ENCODE results near the gene IL17RA. TPM values are rescaled to one million over a fixed set of nuclear protein-coding genes. Genes with fewer than 3 reads are reported as not detected.

Gene IL17RA
- total and polyA plus RNA-seq, 10 donors, result 2.9 to 100 (median 43.2) TPM

DNA sequence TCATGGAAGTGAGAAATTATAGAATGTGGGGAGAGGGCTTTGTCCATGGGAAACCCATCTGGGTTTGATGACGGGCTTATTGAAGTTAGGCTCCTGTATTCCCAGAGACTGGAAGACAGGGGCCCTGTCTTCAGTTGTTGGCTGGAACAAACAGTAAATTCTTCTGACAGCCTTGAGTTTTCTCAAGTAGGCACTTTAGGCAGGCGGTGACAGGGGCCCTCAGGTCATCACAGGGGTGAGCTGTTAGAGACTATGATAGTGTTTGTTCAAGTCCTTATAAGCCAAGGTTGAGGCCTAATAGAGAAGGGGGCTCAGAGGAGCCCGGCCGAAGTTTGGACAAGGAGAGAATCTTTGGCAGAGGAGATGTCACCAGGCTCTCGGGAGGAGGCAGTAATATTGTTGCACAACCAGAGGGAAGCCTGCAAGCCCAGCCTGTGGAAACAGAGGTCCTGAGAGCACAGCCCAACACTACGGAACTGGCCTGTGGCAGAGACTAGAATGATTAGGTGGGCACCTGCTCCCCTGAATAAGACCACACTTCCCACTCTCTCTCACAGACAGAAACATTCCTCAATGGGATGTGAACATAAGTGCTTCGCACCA is 20.2 kb upstream of the IL17RA start:
- Histone ChIP-seq H3K27ac (no peak overlapping the region), H3K27me3 (replicated peaks in 1 of 7) (peaks cover 0 to 11% (median 0%) of the 10 kb centered on the region in 7 donors), H3K9me3 (no peaks in the 10 kb centered on the region), H3K36me3 (no peaks in the 10 kb centered on the region), H3K4me3 (no peak overlapping the region), H3K4me1 (peaks cover 0 to 10% (median 2%) of the 10 kb centered on the region in 6 donors)
- DNase-seq, result no peak
- 65 to 90% (median 79%) methylated on average over 7 of the region's 7 CpGs for WGBS, 5 donors
- TF ChIP-seq POLR2AphosphoS5 (IDR thresholded peaks at IDR 0.05), result no peak
- no peak for TF ChIP-seq POLR2A (IDR thresholded peaks at IDR 0.05)
- TF ChIP-seq CTCF (IDR thresholded peaks at IDR 0.05 in 8 of 11, conservative IDR thresholded peaks at IDR 0.05 in 3 of 11), result no peak
- intact Hi-C loops (cut with DNase I; ENCODE audit: low total_unique reads), result no loop called here

GRCh38 chr22:17065433-17065832 is 19.4 kb upstream of the IL17RA start:
- TF ChIP-seq POLR2A (IDR thresholded peaks at IDR 0.05), result no peak
- no peak for TF ChIP-seq POLR2AphosphoS5 (IDR thresholded peaks at IDR 0.05)
- no peak for TF ChIP-seq CTCF (IDR thresholded peaks at IDR 0.05 in 8 of 11, conservative IDR thresholded peaks at IDR 0.05 in 3 of 11)
- 75 to 91% (median 79%) methylated on average over 7 of the region's 7 CpGs for WGBS, 5 donors

GRCh38 chr22:17072877-17073276 is 11.9 kb upstream of the IL17RA start:
- Histone ChIP-seq H3K9me3 (peaks cover 0 to 3% (median 0%) of the 10 kb centered on the region in 8 donors), H3K4me1 (peaks cover 0 to 19% (median 12%) of the 10 kb centered on the region in 6 donors), H3K27ac (no peak overlapping the region), H3K27me3 (replicated peaks in 1 of 7) (peaks cover 0 to 16% (median 0%) of the 10 kb centered on the region in 7 donors), H3K4me3 (no peak overlapping the region), H3K36me3 (no peaks in the 10 kb centered on the region)
- intact Hi-C loops (cut with DNase I; ENCODE audit: low total_unique reads), result loop anchor here (5.0 kb wide), 2 partner anchors 99 to 429 kb away; no protein-coding TSS in a partner anchor
- 73 to 86% (median 81%) methylated on average over 1 of the region's 1 CpG for WGBS, 5 donors
- no peak for TF ChIP-seq POLR2A (IDR thresholded peaks at IDR 0.05)
- TF ChIP-seq CTCF (IDR thresholded peaks at IDR 0.05 in 8 of 11, conservative IDR thresholded peaks at IDR 0.05 in 3 of 11), result no peak
- no peak for TF ChIP-seq POLR2AphosphoS5 (IDR thresholded peaks at IDR 0.05)
- DNase-seq, result no peak

More at GRCh38 chr22:17065433-17065832, 19.4 kb upstream of the IL17RA start:
- H3K27me3 ChIP-seq (replicated peaks in 1 of 7), result peaks cover 0 to 11% (median 0%) of the 10 kb centered on the region in 7 donors
- H3K9me3 ChIP-seq, result no peaks in the 10 kb centered on the region
- H3K4me3 ChIP-seq, result no peak overlapping the region
- H3K36me3 ChIP-seq, result no peaks in the 10 kb centered on the region
- no peak overlapping the region for H3K27ac ChIP-seq
- intact Hi-C loops (cut with DNase I; ENCODE audit: low total_unique reads), result no loop called here
- no peak for DNase-seq
- H3K4me1 ChIP-seq, result peaks cover 0 to 10% (median 2%) of the 10 kb centered on the region in 6 donors

GRCh38 chr22:17074648-17075002 is 10.2 kb upstream of the IL17RA start:
- no peak overlapping the region for H3K27ac ChIP-seq
- H3K4me1 ChIP-seq, result peaks cover 0 to 19% (median 12%) of the 10 kb centered on the region in 6 donors

More at GRCh38 chr22:17074648-17075002, 10.2 kb upstream of the IL17RA start:
- no peak overlapping the region for H3K4me3 ChIP-seq
- H3K36me3 ChIP-seq, result no peaks in the 10 kb centered on the region
- H3K27me3 ChIP-seq (replicated peaks in 1 of 7), result peaks cover 0 to 16% (median 0%) of the 10 kb centered on the region in 7 donors
- no peak for TF ChIP-seq POLR2A (IDR thresholded peaks at IDR 0.05)
- no peak for TF ChIP-seq POLR2AphosphoS5 (IDR thresholded peaks at IDR 0.05)
- TF ChIP-seq CTCF (IDR thresholded peaks at IDR 0.05 in 8 of 11, conservative IDR thresholded peaks at IDR 0.05 in 3 of 11), result no peak
- peaks cover 0 to 3% (median 0%) of the 10 kb centered on the region in 8 donors for H3K9me3 ChIP-seq
- DNase-seq, result no peak
- intact Hi-C loops (cut with DNase I; ENCODE audit: low total_unique reads), result loop anchor here (5.0 kb wide), 2 partner anchors 98 to 428 kb away; no protein-coding TSS in a partner anchor
